Sigmoid colon (tissue), 4 donors: Measurements from ENCODE around the gene SYT15.
"Not testable (repeated sequence)": the region's sequence is repeated elsewhere in the genome, so short reads cannot be mapped to it uniquely, and the experiment has no call there.

Experiments
- EP300 ChIP-seq, 4 donors: sonication (generic); formaldehyde crosslinking; IDR thresholded peaks; one replicate each; pipeline ENCODE4 v1.6.1; 2017; ENCODE audit warnings: antibody characterized with exemption in 4 of 4
- POLR2AphosphoS5 ChIP-seq, 4 donors: sonication (generic); formaldehyde crosslinking; IDR thresholded peaks; one replicate each; pipeline ENCODE4 v1.6.1; 2017; ENCODE audit warnings: antibody characterized with exemption in 4 of 4
- TF ChIP-seq, protein P1 (sequence below), 4 experiments: fragments of 450-650 bp in 3 of 4; fragments of 200-600 bp in 1 of 4; IDR thresholded peaks; one replicate each; pipeline ENCODE4 v1.5.1; 2016 to 2019; ENCODE audit warnings: antibody characterized with exemption in 4 of 4, mild to moderate bottlenecking in 3 of 4, moderate library complexity in 2 of 4

DNA sequence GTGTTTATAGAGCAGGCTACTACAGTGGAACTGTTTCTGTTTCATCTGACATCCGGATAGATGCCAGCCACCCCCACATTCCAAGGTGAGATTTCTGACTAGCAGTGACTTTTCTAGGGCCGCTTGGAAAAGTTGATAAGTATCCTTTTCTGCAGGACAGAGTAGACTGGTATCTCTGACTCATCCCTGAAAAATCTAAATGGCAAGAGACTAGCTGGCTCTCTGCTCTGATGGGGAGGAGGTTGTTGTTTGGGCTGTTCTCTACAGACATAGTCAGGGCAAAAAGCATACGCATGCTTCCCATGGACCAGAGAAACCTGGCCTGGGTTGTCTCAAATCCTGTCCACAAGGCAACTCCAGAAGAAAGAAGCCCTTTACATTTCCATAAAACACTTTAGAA lies 10.7 kb downstream of the SYT15 start:
- TF ChIP-seq, protein P1, sequence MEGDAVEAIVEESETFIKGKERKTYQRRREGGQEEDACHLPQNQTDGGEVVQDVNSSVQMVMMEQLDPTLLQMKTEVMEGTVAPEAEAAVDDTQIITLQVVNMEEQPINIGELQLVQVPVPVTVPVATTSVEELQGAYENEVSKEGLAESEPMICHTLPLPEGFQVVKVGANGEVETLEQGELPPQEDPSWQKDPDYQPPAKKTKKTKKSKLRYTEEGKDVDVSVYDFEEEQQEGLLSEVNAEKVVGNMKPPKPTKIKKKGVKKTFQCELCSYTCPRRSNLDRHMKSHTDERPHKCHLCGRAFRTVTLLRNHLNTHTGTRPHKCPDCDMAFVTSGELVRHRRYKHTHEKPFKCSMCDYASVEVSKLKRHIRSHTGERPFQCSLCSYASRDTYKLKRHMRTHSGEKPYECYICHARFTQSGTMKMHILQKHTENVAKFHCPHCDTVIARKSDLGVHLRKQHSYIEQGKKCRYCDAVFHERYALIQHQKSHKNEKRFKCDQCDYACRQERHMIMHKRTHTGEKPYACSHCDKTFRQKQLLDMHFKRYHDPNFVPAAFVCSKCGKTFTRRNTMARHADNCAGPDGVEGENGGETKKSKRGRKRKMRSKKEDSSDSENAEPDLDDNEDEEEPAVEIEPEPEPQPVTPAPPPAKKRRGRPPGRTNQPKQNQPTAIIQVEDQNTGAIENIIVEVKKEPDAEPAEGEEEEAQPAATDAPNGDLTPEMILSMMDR (IDR thresholded peaks at IDR 0.05) = not testable (repeated sequence)
- not testable (repeated sequence) for TF ChIP-seq POLR2AphosphoS5, EP300 (IDR thresholded peaks at IDR 0.05)
